GDM1 (cell line): ENCODE results near the gene ABI3.

Experiments
- DNase-seq: peaks from one replicate; lab custom pipeline; 2025; lab: John Stamatoyannopoulos, UW

The ABI3 gene

GRCh38 chr17:49197346-49197998 is 13.0 kb upstream of the ABI3 start:
- no peak for DNase-seq

GRCh38 chr17:49198211-49198610 is 12.3 kb upstream of the ABI3 start:
- DNase-seq: no peak

GRCh38 chr17:49200423-49201083 is 10.0 kb upstream of the ABI3 start:
- DNase-seq: no peak

- no peak for DNase-seq
These were observed 9.0 kb upstream of the ABI3 start for GRCh38 chr17:49201481-49201927.

DNA sequence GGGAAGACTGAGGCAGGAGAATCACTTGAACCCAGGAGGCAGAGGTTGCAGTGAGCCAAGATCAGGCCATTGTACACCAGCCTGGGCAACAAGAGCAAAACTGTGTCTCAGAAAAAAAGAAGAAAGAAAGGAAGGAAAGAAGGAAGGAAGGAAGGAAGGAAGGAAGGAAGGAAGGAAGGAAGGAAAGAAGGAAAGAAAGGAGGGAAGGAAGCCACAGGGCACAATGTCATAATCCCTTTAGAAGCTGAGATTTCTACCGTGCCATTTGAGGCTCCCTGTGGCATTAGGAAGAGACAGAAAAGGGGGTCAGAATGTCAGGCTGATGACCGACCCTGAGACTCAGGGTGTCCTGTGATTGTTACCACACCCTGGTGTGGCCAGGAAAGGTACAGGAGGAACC is 6.7 kb upstream of the ABI3 start:
- no peak for DNase-seq

- no peak for DNase-seq
These were observed 6.0 kb upstream of the ABI3 start for GRCh38 chr17:49204516-49204915.

DNA sequence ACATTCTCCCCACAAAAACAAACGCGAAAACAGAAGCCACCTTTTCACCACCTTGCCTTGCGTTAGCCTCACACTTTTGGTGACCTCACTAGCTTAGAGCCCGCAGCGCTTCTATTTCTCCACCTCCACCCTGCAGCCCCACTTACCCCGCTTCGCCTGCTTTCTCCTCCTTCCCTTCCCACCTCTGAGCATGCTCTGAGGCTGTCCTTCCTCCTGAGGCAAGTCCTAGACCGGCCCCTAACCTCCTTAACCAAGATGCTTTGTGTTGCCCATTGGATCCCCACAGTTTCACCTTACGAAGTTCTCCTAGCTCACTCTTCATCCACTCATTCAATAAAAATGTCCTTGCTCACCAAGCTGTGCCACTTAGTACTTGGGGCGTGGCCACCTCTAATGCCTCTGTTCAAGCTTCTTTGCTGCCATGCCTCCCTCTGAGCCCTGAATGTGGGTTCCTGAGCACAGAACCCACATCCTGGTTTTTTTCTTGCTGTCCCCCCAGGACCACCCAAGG is 1.4 kb upstream of the ABI3 start:
- DNase-seq: no peak

DNA sequence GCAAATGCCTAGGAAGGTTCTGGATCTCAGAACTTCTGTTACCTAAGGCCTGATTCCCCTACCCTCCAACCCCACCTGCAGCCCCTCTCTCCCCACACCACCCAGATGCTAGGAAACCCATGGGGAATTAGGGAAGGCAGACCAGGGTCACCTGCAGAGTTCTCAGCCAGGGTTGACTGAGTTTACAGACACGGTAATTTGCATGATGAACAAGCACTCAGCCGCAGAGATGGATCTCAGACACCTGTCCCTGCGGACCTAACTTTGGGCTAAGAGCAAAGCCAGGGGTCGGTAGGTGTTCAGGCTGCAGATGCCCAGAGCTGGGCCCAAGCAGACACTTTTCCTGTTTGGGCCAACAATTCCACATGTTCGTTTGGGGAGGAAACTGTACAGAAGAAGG is 2.9 kb downstream of the ABI3 start:
- no peak for DNase-seq

- DNase-seq: no peak
These were observed 3.3 kb downstream of the ABI3 start for GRCh38 chr17:49213847-49214246.

DNA sequence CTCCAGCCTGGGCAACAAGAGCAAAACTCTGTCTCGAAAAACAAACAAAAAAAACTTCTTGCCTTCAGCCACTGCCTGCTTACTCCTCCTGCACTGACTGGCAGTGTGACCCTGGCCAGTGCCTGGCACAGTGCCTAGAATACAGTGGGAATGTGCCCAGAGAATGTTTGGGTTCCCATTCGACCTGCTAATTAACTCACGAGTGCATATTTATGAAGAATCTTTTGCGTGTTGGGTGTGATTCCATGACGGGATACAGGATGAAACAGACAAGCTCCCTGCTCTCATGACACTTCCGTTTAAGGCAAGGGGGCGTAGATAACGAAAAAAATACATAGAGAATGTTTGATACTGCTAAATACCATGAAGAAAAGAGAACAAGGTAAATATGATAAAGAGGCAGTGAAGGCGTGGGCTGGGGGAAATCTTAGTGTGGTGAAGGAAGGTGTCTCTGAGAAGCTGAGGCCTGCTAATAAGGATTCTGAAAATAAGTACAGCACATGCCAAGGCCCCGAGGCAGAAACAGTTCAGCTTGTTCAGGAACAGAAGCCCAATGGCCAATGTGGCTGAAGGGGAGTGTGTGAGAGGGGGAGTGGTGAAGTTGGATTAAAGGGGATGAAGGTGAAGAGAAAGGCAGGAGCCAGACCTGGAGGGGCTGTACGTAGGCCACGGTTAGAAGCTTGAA is 4.3 kb downstream of the ABI3 start:
- no peak for DNase-seq

- no peak for DNase-seq
These were observed 6.0 kb downstream of the ABI3 start for GRCh38 chr17:49216482-49216881.

GRCh38 chr17:49216953-49217650 is 6.6 kb downstream of the ABI3 start:
- no peak for DNase-seq

DNA sequence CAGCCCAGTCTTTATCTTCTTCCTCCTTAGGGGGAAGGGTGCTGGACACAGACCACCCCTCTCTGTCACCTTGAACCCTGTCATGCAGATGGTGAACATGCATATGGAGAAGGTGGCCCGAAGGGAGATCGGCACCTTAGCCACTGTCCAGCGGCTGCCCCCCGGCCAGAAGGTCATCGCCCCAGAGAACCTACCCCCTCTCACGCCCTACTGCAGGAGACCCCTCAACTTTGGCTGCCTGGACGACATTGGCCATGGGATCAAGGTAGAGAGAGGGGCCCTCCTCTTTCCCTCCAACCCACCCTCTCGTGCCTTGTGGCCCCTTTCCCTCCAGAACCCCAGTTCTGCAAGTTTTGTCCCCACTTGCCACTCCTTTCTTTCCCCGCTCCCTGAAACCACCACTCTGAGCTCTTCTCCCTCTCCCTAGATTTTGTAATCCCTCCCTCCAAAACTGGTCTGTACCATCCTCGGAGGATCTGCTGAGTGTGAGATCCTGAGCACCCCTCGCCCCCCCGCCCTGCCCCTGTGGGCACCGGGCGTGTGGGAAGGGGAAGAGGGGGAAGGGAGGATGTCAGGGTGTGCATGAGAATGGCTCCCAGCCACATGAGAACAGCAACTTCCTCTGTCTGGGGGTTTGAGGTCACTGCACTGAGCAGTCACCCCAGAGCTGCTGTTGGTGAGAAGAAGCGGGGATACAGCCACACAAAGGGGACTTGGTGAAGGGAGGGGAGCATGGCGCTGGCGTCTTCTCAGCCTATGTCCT is 7.3 kb downstream of the ABI3 start:
- DNase-seq: peak; percentile 87

DNA sequence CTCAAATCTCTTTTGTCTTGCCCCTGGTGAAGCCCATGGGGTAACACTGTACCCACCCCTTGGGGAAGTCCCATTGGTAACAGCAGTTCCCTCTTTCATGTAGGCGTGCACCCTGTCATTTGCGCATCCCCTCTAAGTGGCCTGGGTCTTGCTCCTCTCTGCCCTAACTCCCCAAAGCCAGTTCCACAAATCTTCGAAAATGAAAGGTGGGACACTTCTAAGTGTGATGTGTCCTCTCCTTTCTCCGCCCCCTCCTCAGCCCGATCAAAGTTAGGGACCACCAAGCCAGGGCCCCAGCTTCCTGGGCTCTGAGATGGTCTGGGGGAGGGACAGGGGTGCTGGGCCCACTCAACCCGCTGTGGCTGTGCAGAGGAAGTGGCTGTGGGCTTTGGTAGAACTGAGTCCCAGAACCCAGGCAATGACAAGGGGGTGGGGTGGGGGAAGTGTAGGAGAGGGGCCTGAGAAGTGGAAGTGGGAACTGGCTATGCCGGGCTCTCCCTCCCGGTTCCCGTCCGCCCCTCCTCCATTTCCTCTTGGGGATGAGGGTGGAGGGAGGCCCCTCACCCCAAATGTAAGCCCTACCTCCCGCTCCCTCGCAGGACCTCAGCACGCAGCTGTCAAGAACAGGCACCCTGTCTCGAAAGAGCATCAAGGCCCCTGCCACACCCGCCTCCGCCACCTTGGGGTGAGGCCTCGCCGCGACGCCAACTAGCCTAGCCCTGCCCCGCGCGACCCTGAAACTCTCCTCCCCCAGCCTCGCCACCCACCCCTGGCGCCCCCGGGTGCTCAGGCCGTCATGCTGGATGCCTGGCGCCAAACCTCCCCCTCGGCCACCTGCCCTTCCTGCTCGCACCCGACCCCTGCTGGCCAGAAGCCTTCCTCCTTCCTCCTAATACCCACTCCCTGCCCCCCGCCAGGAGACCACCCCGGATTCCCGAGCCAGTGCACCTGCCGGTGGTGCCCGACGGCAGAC is 8.7 kb downstream of the ABI3 start:
- DNase-seq: peak; percentile 29

- no peak for DNase-seq
These were observed 9.5 kb downstream of the ABI3 start for GRCh38 chr17:49219987-49220386.

- no peak for DNase-seq
These were observed 12.6 kb downstream of the ABI3 start for GRCh38 chr17:49223168-49223516.

GRCh38 chr17:49223517-49224197 is 13.2 kb downstream of the ABI3 start:
- no peak for DNase-seq

- DNase-seq: no peak
These were observed 13.9 kb downstream of the ABI3 start for GRCh38 chr17:49224198-49224996.

DNA sequence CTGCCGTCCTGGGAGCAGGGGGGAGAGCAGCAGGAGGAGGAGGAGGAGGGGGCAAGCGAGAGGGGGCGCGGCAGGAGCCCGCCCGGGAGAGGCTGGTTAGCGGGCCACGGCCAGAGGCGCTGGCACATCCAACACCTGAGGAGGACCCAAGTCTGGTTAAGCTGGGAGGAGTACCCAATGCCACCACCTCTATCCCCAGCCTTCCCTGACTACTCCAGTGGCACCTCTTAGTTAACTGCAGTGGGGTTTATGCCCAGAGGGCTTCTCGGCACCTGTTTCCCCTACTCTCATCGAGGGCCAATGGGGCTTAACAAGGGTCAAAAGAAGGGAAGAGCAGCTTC is 14.5 kb downstream of the ABI3 start:
- DNase-seq: no peak
